ENCODE data around the gene MAGI1. TPM values are rescaled to one million over a fixed set of nuclear protein-coding genes. Genes with fewer than 3 reads are reported as not detected.

MAGI1 gene
- total and polyA plus RNA-seq, 2 donors (not counting 1 experiment from before 2014, with no cell fraction given), result 0.10 to 0.22 TPM

GRCh38 chr3:65483011-65483410 lies 555.7 kb downstream of the MAGI1 start:
- no peaks in the 10 kb centered on the region for H3K4me1 Mint-ChIP-seq
- Histone ChIP-seq H4K20me1 (ENCODE audit: control insufficient read depth, insufficient read depth, low read length, poor library complexity, severe bottlenecking) (no peaks in the 10 kb centered on the region), H3K9ac (ENCODE audit: low read length) (no peak overlapping the region), H3K4me3 (ENCODE audit: control extremely low read depth in 1 of 5, extremely low read depth in 1 of 5, insufficient read depth in 1 of 5, low read depth in 2 of 5, low read length in 4 of 5) (no peak overlapping the region), H3K27me3 (replicated peaks in 1 of 4; ENCODE audit: control extremely low read depth in 1 of 4, control insufficient read depth in 3 of 4, insufficient read depth in 4 of 4, low read length in 3 of 4) (no peaks in the 10 kb centered on the region), H3K36me3 (replicated peaks in 1 of 2; ENCODE audit: control extremely low read depth in 1 of 2, control insufficient read depth in 1 of 2, extremely low read depth in 1 of 2, insufficient read depth in 2 of 2, low read length in 1 of 2) (no peaks in the 10 kb centered on the region), H3K4me1 (ENCODE audit: control insufficient read depth in 2 of 2, insufficient read depth in 2 of 2, low read length in 2 of 2) (no peaks in the 10 kb centered on the region), H3K9me3 (ENCODE audit: control extremely low read depth in 1 of 3, control insufficient read depth in 2 of 3, insufficient read depth in 1 of 3, low read length in 2 of 3) (no peaks in the 10 kb centered on the region), H3K27ac (ENCODE audit: low read length in 2 of 2) (no peak overlapping the region), H3K79me2 (ENCODE audit: control insufficient read depth, insufficient read depth, low read length) (no peaks in the 10 kb centered on the region), H2AFZ (ENCODE audit: insufficient read depth, low read depth, low read length, poor library complexity, severe bottlenecking) (no peak overlapping the region), H3K4me2 (replicated peaks; ENCODE audit: low read depth, low read length, poor library complexity, severe bottlenecking) (no peak overlapping the region)
- WGBS (ENCODE audit: insufficient coverage), result 79% methylated on average over 2 of the region's 2 CpGs
- no peak overlapping the region for H3K4me3 Mint-ChIP-seq
- H3K27me3 Mint-ChIP-seq, result no peaks in the 10 kb centered on the region
- TF ChIP-seq EZH2 (IDR thresholded peaks at IDR 0.05; ENCODE audit: borderline replicate concordance, insufficient read depth, low read depth, low read length, poor library complexity, severe bottlenecking) (no peak), CTCF (IDR thresholded peaks at IDR 0.05) (no peak)
- ChIA-PET POLR2A (no interaction called here), CTCF (no interaction called here)
- no peak for ATAC-seq (ENCODE audit: low read depth)
- no peak for DNase-seq
- H3K9me3 Mint-ChIP-seq (ENCODE audit: insufficient read depth), result no peaks in the 10 kb centered on the region
- H3K27ac Mint-ChIP-seq, result no peak overlapping the region
- intact Hi-C loops (cut with micrococcal nuclease), result no loop called here

GRCh38 chr3:65481085-65481484 lies 557.6 kb downstream of the MAGI1 start:
- Histone ChIP-seq H3K9ac (ENCODE audit: low read length) (no peak overlapping the region), H3K4me1 (ENCODE audit: control insufficient read depth in 2 of 2, insufficient read depth in 2 of 2, low read length in 2 of 2) (no peaks in the 10 kb centered on the region), H3K36me3 (replicated peaks in 1 of 2; ENCODE audit: control extremely low read depth in 1 of 2, control insufficient read depth in 1 of 2, extremely low read depth in 1 of 2, insufficient read depth in 2 of 2, low read length in 1 of 2) (no peaks in the 10 kb centered on the region), H3K27ac (ENCODE audit: low read length in 2 of 2) (no peak overlapping the region), H3K4me3 (ENCODE audit: control extremely low read depth in 1 of 5, extremely low read depth in 1 of 5, insufficient read depth in 1 of 5, low read depth in 2 of 5, low read length in 4 of 5) (no peak overlapping the region), H4K20me1 (ENCODE audit: control insufficient read depth, insufficient read depth, low read length, poor library complexity, severe bottlenecking) (no peaks in the 10 kb centered on the region), H3K4me2 (replicated peaks; ENCODE audit: low read depth, low read length, poor library complexity, severe bottlenecking) (no peak overlapping the region), H3K79me2 (ENCODE audit: control insufficient read depth, insufficient read depth, low read length) (no peaks in the 10 kb centered on the region), H2AFZ (ENCODE audit: insufficient read depth, low read depth, low read length, poor library complexity, severe bottlenecking) (no peak overlapping the region), H3K9me3 (ENCODE audit: control extremely low read depth in 1 of 3, control insufficient read depth in 2 of 3, insufficient read depth in 1 of 3, low read length in 2 of 3) (no peaks in the 10 kb centered on the region), H3K27me3 (replicated peaks in 1 of 4; ENCODE audit: control extremely low read depth in 1 of 4, control insufficient read depth in 3 of 4, insufficient read depth in 4 of 4, low read length in 3 of 4) (no peaks in the 10 kb centered on the region)
- no peak overlapping the region for H3K4me3 Mint-ChIP-seq
- H3K9me3 Mint-ChIP-seq (ENCODE audit: insufficient read depth), result no peaks in the 10 kb centered on the region
- TF ChIP-seq EZH2 (IDR thresholded peaks at IDR 0.05; ENCODE audit: borderline replicate concordance, insufficient read depth, low read depth, low read length, poor library complexity, severe bottlenecking) (no peak), CTCF (IDR thresholded peaks at IDR 0.05) (no peak)
- CTCF ChIA-PET, result no interaction called here
- intact Hi-C loops (cut with micrococcal nuclease), result no loop called here
- H3K27me3 Mint-ChIP-seq, result no peaks in the 10 kb centered on the region
- WGBS (ENCODE audit: insufficient coverage), result 100% methylated on average over 3 of the region's 4 CpGs
- POLR2A ChIA-PET, result no interaction called here
- no peaks in the 10 kb centered on the region for H3K4me1 Mint-ChIP-seq
- ATAC-seq (ENCODE audit: low read depth) (no peak), DNase-seq (no peak)
- H3K27ac Mint-ChIP-seq, result no peak overlapping the region
